Measurements from ENCODE around the gene PHKB. TPM values are rescaled to one million over a fixed set of nuclear protein-coding genes. Genes with fewer than 3 reads are reported as not detected.

Gene PHKB
- total and polyA plus RNA-seq, 4 donors: 24.4 to 86.5 (median 42.7) TPM

GRCh38 chr16:47625115-47625567, 164.0 kb downstream of the PHKB start:
- Histone ChIP-seq H3K36me3 (ENCODE audit: control insufficient read depth in 1 of 2, insufficient read depth in 2 of 2, low read length in 1 of 2) (no peaks in the 10 kb centered on the region), H3K27ac (ENCODE audit: low read depth in 1 of 2, low read length in 2 of 2) (no peak overlapping the region), H3K4me1 (ENCODE audit: control insufficient read depth in 1 of 2, insufficient read depth in 2 of 2, low read length in 2 of 2) (no peaks in the 10 kb centered on the region), H3K4me3 (ENCODE audit: low read length in 2 of 2) (no peak overlapping the region), H3K9me3 (ENCODE audit: control insufficient read depth, low read length) (no peaks in the 10 kb centered on the region), H3K27me3 (ENCODE audit: control insufficient read depth in 1 of 2, insufficient read depth in 2 of 2, low read length in 1 of 2) (no peaks in the 10 kb centered on the region)
- DNase-seq: no peak
- intact Hi-C loops (cut with DNase I): no loop called here
- 94 to 95% methylated on average over 1 of the region's 1 CpG for WGBS, 2 donors
- ATAC-seq (ENCODE audit: low FRiP score): no peak

- WGBS, 2 donors: 99 to 100% methylated on average over 1 of the region's 1 CpG
- intact Hi-C loops (cut with DNase I): no loop called here
- DNase-seq: no peak
- Histone ChIP-seq H3K27ac (ENCODE audit: low read depth in 1 of 2, low read length in 2 of 2) (no peak overlapping the region), H3K36me3 (ENCODE audit: control insufficient read depth in 1 of 2, insufficient read depth in 2 of 2, low read length in 1 of 2) (no peaks in the 10 kb centered on the region), H3K4me1 (ENCODE audit: control insufficient read depth in 1 of 2, insufficient read depth in 2 of 2, low read length in 2 of 2) (no peaks in the 10 kb centered on the region), H3K27me3 (ENCODE audit: control insufficient read depth in 1 of 2, insufficient read depth in 2 of 2, low read length in 1 of 2) (no peaks in the 10 kb centered on the region), H3K4me3 (ENCODE audit: low read length in 2 of 2) (no peak overlapping the region), H3K9me3 (ENCODE audit: control insufficient read depth, low read length) (no peaks in the 10 kb centered on the region)
- no peak for ATAC-seq (ENCODE audit: low FRiP score)
These were observed 165.1 kb downstream of the PHKB start for GRCh38 chr16:47626246-47626645.

- Histone ChIP-seq H3K9me3 (ENCODE audit: control insufficient read depth, low read length) (no peaks in the 10 kb centered on the region), H3K4me1 (ENCODE audit: control insufficient read depth in 1 of 2, insufficient read depth in 2 of 2, low read length in 2 of 2) (no peaks in the 10 kb centered on the region), H3K4me3 (ENCODE audit: low read length in 2 of 2) (no peak overlapping the region), H3K27me3 (ENCODE audit: control insufficient read depth in 1 of 2, insufficient read depth in 2 of 2, low read length in 1 of 2) (no peaks in the 10 kb centered on the region), H3K27ac (ENCODE audit: low read depth in 1 of 2, low read length in 2 of 2) (no peak overlapping the region), H3K36me3 (ENCODE audit: control insufficient read depth in 1 of 2, insufficient read depth in 2 of 2, low read length in 1 of 2) (no peaks in the 10 kb centered on the region)
- no peak for ATAC-seq (ENCODE audit: low FRiP score)
- WGBS, 2 donors: 81 to 85% methylated on average over 6 of the region's 6 CpGs
- DNase-seq: no peak
- intact Hi-C loops (cut with DNase I): no loop called here
These were observed 166.0 kb downstream of the PHKB start for GRCh38 chr16:47627085-47627639.

GRCh38 chr16:47627721-47628120, 166.6 kb downstream of the PHKB start:
- no peak for ATAC-seq (ENCODE audit: low FRiP score)
- Histone ChIP-seq H3K27me3 (ENCODE audit: control insufficient read depth in 1 of 2, insufficient read depth in 2 of 2, low read length in 1 of 2) (no peaks in the 10 kb centered on the region), H3K9me3 (ENCODE audit: control insufficient read depth, low read length) (no peaks in the 10 kb centered on the region), H3K4me1 (ENCODE audit: control insufficient read depth in 1 of 2, insufficient read depth in 2 of 2, low read length in 2 of 2) (no peaks in the 10 kb centered on the region), H3K4me3 (ENCODE audit: low read length in 2 of 2) (no peak overlapping the region), H3K36me3 (ENCODE audit: control insufficient read depth in 1 of 2, insufficient read depth in 2 of 2, low read length in 1 of 2) (no peaks in the 10 kb centered on the region), H3K27ac (ENCODE audit: low read depth in 1 of 2, low read length in 2 of 2) (no peak overlapping the region)
- no peak for DNase-seq
- intact Hi-C loops (cut with DNase I): no loop called here

- Histone ChIP-seq H3K4me3 (ENCODE audit: low read length in 2 of 2) (no peak overlapping the region), H3K9me3 (ENCODE audit: control insufficient read depth, low read length) (no peaks in the 10 kb centered on the region), H3K27ac (ENCODE audit: low read depth in 1 of 2, low read length in 2 of 2) (no peak overlapping the region), H3K4me1 (ENCODE audit: control insufficient read depth in 1 of 2, insufficient read depth in 2 of 2, low read length in 2 of 2) (peaks cover 0 to 3% of the 10 kb centered on the region in 2 donors), H3K36me3 (ENCODE audit: control insufficient read depth in 1 of 2, insufficient read depth in 2 of 2, low read length in 1 of 2) (no peaks in the 10 kb centered on the region), H3K27me3 (ENCODE audit: control insufficient read depth in 1 of 2, insufficient read depth in 2 of 2, low read length in 1 of 2) (no peaks in the 10 kb centered on the region)
- DNase-seq (no peak), ATAC-seq (ENCODE audit: low FRiP score) (no peak)
- 95% methylated on average over 5 of the region's 5 CpGs for WGBS, 2 donors
- intact Hi-C loops (cut with DNase I): loop anchor here in 1 of 2 donors (10.0 kb wide), 1 partner anchor 166 kb away; the partner anchor contains the start of genes ITFG1 and PHKB
These were observed 170.0 kb downstream of the PHKB start for GRCh38 chr16:47631131-47631530.

GRCh38 chr16:47634126-47634525, 173.0 kb downstream of the PHKB start:
- no peak for DNase-seq
- intact Hi-C loops (cut with DNase I): loop anchor here in 1 of 2 donors (10.0 kb wide), 1 partner anchor 169 kb away; the partner anchor contains the start of genes ITFG1 and PHKB
- Histone ChIP-seq H3K4me1 (ENCODE audit: control insufficient read depth in 1 of 2, insufficient read depth in 2 of 2, low read length in 2 of 2) (peaks cover 0 to 3% of the 10 kb centered on the region in 2 donors), H3K27ac (ENCODE audit: low read depth in 1 of 2, low read length in 2 of 2) (no peak overlapping the region), H3K36me3 (ENCODE audit: control insufficient read depth in 1 of 2, insufficient read depth in 2 of 2, low read length in 1 of 2) (no peaks in the 10 kb centered on the region), H3K4me3 (ENCODE audit: low read length in 2 of 2) (no peak overlapping the region), H3K9me3 (ENCODE audit: control insufficient read depth, low read length) (no peaks in the 10 kb centered on the region), H3K27me3 (ENCODE audit: control insufficient read depth in 1 of 2, insufficient read depth in 2 of 2, low read length in 1 of 2) (no peaks in the 10 kb centered on the region)
- 98 to 100% methylated on average over 1 of the region's 1 CpG for WGBS, 2 donors
- no peak for ATAC-seq (ENCODE audit: low FRiP score)

GRCh38 chr16:47634727-47635126, 173.6 kb downstream of the PHKB start:
- Histone ChIP-seq H3K27me3 (ENCODE audit: control insufficient read depth in 1 of 2, insufficient read depth in 2 of 2, low read length in 1 of 2) (no peaks in the 10 kb centered on the region), H3K9me3 (ENCODE audit: control insufficient read depth, low read length) (no peaks in the 10 kb centered on the region), H3K36me3 (ENCODE audit: control insufficient read depth in 1 of 2, insufficient read depth in 2 of 2, low read length in 1 of 2) (no peaks in the 10 kb centered on the region), H3K4me1 (ENCODE audit: control insufficient read depth in 1 of 2, insufficient read depth in 2 of 2, low read length in 2 of 2) (peaks cover 0 to 3% of the 10 kb centered on the region in 2 donors), H3K27ac (ENCODE audit: low read depth in 1 of 2, low read length in 2 of 2) (no peak overlapping the region), H3K4me3 (ENCODE audit: low read length in 2 of 2) (no peak overlapping the region)
- DNase-seq: no peak
- no peak for ATAC-seq (ENCODE audit: low FRiP score)
- intact Hi-C loops (cut with DNase I): loop anchor here in 1 of 2 donors (10.0 kb wide), 1 partner anchor 170 kb away; the partner anchor contains the start of genes ITFG1 and PHKB

GRCh38 chr16:47636501-47637099, 175.5 kb downstream of the PHKB start:
- Histone ChIP-seq H3K9me3 (ENCODE audit: control insufficient read depth, low read length) (no peaks in the 10 kb centered on the region), H3K27me3 (ENCODE audit: control insufficient read depth in 1 of 2, insufficient read depth in 2 of 2, low read length in 1 of 2) (no peaks in the 10 kb centered on the region), H3K4me3 (ENCODE audit: low read length in 2 of 2) (no peak overlapping the region), H3K36me3 (ENCODE audit: control insufficient read depth in 1 of 2, insufficient read depth in 2 of 2, low read length in 1 of 2) (no peaks in the 10 kb centered on the region), H3K27ac (ENCODE audit: low read depth in 1 of 2, low read length in 2 of 2) (no peak overlapping the region), H3K4me1 (ENCODE audit: control insufficient read depth in 1 of 2, insufficient read depth in 2 of 2, low read length in 2 of 2) (peaks cover 0 to 3% of the 10 kb centered on the region in 2 donors)
- intact Hi-C loops (cut with DNase I): loop anchor here in 1 of 2 donors (10.0 kb wide), 1 partner anchor 172 kb away; the partner anchor contains the start of genes ITFG1 and PHKB
- DNase-seq (no peak), ATAC-seq (ENCODE audit: low FRiP score) (no peak)
- WGBS, 2 donors: 95 to 97% methylated on average over 13 of the region's 13 CpGs

- no peak overlapping the region for H3K27ac ChIP-seq (ENCODE audit: low read depth in 1 of 2, low read length in 2 of 2)
- H3K9me3 ChIP-seq (ENCODE audit: control insufficient read depth, low read length): no peaks in the 10 kb centered on the region
- WGBS, 2 donors: 98 to 100% methylated on average over 1 of the region's 1 CpG
- DNase-seq: no peak
- peaks cover 0 to 3% of the 10 kb centered on the region in 2 donors for H3K4me1 ChIP-seq (ENCODE audit: control insufficient read depth in 1 of 2, insufficient read depth in 2 of 2, low read length in 2 of 2)
- intact Hi-C loops (cut with DNase I): loop anchor here in 1 of 2 donors (10.0 kb wide), 1 partner anchor 173 kb away; the partner anchor contains the start of genes ITFG1 and PHKB
- H3K36me3 ChIP-seq (ENCODE audit: control insufficient read depth in 1 of 2, insufficient read depth in 2 of 2, low read length in 1 of 2): no peaks in the 10 kb centered on the region
- no peak overlapping the region for H3K4me3 ChIP-seq (ENCODE audit: low read length in 2 of 2)
- ATAC-seq (ENCODE audit: low FRiP score): no peak
- no peaks in the 10 kb centered on the region for H3K27me3 ChIP-seq (ENCODE audit: control insufficient read depth in 1 of 2, insufficient read depth in 2 of 2, low read length in 1 of 2)
These were observed 177.0 kb downstream of the PHKB start for GRCh38 chr16:47638175-47638574.

Measured in aorta (tissue), 5 donors.